GM21447 (cell line): ENCODE measurements around the gene MAPK1.
"Not testable (repeated sequence)": the region's sequence is repeated elsewhere in the genome, so short reads cannot be mapped to it uniquely, and the experiment has no call there.

ENCODE experiments used
- ATAC-seq: cut with Tn5 transposase; IDR thresholded peaks from one replicate; pipeline ENCODE4 v1.9.1; 2021; ENCODE audit not compliant: unreplicated experiment

Gene MAPK1

DNA sequence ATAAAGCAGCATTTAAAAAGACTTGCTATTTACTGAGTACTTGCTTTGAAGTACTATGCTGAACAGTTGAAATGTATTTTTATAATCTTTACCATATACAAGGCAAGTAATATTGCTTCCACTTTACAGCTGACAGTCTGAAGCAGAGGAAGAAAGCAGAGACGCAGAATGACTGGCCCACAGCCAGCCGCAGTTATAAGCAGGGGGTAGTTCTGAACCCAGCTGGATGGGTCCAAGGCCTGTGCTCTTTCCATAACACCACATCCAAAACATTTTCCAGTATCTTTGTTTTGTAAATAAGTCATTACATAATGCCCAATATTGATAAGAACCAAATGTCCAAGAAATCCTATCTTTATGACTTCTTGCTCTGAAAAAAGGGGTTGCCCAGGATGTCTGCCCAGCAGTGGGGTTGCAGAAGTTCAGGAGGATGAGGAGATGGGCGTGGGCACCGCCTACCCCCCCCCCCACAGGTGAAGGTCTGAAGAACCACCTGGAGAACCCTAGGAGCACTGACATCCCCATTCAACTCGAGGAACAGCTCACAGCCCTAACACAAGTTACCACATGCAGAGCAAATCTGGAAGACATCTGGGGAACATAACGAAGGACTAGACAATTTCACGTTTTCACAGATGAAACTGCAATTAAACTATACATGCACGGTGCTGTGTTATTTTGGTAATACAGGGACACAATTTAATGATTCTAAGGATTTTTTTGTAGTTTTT lies 107.6 kb downstream of the MAPK1 start:
- no peak for ATAC-seq

DNA sequence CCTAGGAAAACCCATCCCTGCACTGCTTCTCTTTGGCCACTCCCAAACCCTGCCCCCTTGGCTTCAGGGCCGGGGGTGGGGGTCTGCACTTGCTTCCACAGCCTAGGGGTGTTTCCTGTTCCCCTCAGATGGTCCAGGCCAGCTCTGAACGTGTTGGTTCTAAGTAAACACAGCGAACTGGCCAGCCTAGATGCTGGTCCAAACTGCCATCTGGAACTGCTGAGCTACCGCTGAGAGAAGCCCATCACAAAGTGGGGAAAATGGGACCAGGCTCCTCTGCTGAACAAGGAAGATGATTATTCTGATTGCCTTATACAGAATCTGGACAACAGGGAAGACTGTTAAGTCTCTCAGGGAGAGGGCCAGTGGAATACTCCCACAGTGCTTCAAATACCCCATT lies 108.4 kb downstream of the MAPK1 start:
- ATAC-seq, result no peak

DNA sequence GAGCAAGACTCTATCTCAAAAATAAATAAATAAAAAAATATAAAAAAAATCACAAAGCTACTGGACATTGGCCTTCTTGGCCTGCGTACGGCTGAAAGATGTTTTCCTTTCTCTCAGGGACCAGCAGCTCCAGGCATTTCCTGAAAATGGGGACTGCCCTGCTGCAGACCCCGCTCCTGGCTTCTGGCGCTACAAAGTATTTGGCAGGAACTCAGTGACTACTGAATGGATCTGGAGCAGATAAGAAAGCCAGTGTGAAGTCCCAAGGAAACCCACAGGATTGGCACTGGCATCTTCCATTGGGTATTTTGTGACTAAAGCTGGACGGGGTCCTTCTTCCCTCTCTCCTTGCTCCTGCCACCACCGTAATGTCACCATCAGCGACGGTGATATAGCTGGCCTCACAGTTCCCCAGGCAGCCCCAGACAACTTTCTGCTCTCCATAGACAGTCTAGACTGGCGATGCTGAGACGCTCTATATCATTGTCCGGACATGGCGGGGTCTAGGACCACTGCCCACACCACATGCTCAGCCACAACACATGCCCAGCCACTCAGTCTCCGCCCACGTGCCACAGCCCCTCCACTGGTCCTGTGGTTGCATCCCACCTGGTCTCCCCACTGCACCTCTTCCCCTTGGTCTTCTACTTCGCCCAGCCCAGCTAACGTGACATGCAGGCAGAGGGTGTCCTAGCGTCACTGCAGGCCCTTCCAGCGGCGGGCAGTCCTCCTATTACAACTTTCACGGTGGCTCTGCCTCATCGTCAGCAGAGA lies 109.2 kb downstream of the MAPK1 start:
- no peak for ATAC-seq

DNA sequence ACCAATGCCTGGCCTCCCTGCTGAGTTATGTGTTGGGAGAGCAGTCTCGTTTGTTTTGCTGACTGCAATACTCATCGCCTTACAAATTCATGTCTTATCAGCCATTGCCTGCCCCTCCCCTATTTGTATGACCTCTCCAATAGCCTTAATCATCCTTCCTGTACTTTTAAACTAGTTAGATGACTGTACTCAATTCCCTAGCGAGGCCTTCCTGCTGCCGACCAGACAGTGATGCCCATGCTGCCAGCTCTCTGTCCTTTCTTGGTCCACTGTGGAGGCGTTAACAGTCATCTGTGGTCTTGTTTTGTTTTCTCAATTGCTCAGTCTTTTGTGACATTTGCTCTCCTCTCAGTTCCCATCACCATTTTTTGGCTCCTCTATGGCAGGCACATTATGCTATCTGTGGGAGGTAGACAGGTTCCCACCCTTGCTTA lies 111.6 kb downstream of the MAPK1 start:
- ATAC-seq, result no peak

DNA sequence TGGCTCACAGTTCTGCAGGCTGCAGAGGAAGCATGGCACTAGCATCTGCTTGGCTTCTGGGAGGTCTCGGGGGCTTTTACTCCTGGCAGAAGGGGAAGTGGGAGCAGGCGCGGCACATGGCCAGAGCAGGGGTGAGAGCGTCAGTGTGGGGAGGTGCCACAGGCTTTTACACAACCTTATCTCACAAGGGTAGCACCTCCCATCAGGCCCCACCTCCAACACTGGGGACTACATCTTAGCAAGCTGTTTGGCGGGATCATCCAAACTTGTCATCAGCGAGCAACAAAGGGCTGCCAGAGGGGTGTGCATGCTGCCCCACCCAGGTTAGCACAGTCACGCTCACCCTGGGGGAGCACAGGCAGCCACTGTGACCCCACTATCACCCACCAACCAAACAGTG lies 112.9 kb downstream of the MAPK1 start:
- no peak for ATAC-seq

DNA sequence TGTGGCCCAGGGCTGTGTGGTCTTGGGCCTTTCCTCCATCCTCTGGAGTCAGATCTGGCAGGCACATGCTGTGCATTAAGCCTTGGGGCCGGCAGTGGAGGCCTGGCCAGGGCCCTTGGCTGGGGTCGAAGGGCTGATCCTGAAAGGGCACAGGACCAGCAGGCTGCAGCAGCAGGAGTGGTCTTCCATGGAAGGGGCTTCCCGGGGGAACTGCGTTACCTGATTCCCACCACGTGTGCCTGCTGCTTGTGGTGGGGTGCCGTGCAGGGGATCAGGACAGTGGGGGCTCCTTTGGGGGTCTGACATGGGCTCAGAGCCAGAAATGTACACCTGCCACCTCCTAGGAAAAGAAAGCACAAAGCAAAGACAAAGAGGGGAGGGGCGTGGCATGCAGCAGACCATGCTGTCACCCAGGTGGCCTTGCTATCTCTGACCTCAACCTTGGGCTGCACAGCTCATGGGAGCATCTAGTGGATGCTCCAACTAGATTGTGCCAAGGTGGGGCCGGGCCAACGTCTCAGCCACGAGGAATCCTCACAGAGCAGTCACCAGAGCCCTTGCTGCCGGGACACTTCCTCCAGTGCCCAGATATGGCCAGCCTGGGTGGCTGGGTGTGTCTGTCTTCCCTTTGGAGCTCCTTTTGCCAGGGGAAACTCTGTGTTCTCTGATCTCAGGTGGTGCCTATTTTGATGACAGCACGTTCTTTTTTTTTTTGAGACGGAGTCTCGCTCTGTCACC lies 113.9 kb downstream of the MAPK1 start:
- no peak for ATAC-seq

DNA sequence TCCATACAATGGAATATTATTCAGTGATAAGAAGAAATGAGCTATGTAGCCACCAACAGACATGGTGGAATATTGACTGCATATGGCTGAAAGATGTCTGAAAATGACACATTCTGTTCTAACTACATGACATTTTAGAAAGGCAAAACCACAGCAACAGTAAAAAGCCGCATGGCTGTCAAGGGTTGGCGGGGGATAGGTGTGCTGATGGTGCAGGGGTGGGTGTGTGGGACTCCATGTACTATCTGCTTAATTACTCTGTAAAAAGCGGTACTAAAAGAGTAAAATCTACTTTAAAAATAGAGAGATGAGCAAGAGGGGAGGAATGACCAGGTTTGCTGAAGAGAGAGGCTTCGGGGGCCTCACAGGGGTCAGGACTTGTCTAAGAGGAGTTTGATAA lies 115.2 kb downstream of the MAPK1 start:
- ATAC-seq, result no peak

DNA sequence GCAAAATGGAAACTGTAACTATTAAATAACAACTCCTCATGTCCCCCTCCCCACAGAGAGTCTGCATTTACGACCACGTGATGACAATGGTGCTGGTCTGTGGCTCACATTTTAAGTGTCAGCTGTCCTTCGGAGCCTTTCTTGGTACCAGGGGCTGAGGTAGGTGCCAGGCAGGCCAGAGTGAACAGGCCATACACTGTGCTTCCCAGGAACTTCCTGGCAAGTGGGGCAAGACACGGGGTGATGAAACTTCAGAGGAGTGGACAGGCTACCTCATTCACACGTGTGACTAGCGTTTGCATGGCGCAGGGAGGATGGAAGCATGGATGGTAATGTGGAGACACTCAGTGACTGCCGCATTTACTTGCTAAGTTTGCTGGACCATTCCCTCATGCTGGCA lies 121.5 kb downstream of the MAPK1 start:
- no peak for ATAC-seq

DNA sequence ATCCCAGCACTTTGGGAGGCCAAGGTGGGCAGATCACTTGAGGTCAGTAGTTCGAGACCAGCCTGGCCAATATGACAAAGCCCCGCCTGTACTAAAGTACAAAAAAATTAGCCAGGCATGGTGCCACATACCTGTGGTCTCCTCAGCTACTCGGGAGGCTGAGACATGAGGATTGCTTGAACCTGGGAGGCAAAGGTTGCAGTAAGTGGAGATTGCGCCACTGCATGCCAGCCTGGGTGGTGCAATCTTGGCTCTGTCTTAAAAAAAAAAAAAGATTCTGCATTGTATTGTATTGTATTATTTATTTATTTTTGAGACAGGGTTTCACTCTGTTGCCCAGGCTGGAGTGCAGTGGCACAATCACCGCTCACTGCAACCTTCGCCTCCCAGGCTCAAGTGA lies 122.5 kb downstream of the MAPK1 start:
- not testable (repeated sequence) for ATAC-seq

DNA sequence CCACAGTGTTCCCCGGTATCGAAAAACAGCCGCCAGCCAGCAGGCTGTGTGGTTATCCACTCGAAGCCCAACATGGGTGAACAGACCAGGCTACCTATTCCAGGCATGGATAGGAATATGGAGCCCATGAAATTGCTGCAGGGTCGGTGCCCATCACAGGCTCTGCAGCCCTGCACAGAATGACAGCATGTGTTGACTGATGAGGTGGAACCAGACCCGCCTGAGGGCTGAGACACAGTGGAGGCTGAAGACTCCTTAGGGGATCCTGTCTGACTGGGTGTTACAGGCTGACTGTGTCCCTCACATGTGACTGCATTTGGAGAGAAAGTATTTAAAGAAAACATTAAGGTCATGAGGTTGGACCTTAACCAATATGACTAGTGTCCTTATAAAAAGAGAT lies 125.7 kb downstream of the MAPK1 start:
- ATAC-seq, result no peak

DNA sequence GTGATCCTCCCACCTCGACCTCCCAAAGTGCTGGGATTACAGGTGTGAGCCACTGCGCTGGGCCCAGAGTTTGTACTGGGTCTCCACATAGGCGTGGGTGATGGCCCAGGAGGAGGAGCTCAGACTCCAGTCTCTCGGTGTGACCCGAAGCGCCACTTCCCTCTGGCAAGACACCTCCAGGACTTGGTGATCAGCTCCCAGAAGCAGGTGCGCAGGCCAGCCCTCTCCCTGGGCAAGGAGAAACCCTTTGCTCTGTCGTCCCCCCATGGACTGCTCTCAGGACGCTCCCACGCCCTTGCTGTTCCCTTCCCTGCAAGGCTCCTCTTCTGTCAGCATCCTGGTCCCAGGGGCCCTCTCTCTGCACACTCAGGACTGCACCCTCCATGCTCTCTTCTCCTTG lies 126.4 kb downstream of the MAPK1 start:
- no peak for ATAC-seq

DNA sequence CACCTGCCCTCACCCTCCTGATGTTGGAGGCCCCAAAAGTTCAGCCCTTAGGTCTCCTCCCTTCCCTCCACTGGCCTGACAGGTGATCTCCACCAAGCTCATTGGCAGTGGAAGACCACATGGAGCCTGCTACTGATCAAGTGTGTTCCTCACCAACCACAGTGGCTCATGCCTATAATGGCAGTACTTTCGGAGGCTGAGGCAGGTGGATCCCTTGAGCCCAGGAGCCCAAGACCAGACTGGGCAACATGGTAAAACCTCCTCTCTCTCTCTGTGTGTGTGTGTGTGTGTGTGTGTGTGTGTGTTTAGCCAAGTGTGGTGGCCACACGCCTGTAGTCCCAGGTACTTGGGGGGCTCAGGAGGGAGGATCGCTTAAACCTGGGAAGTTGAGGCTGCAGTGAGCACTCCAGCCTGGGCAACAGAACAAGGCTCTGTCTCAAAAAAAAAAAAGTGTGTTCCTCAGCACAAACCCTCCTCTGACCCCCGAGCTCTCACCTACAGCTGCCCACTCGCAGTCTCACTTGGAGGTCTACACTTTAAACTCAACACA lies 127.5 kb downstream of the MAPK1 start:
- no peak for ATAC-seq

DNA sequence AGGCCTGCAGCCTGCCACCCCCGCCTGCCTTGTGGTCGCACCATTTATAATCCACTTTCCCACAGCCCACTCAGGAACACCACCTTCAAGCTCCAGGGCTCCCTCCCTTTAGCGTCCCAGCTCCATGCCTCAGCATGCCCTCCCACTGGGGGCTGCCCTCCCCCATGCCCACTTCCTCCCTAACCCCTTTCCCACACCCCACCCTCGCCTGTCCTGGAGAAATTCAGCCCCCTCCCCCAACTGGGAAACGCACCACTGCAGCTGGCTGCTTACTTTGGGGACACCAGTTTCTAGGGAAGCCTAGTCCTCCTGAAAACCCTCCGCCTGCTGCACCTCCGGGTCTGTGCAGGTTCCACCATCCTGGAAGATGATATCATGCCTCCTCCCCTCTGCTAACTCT lies 128.5 kb downstream of the MAPK1 start:
- ATAC-seq, result no peak

DNA sequence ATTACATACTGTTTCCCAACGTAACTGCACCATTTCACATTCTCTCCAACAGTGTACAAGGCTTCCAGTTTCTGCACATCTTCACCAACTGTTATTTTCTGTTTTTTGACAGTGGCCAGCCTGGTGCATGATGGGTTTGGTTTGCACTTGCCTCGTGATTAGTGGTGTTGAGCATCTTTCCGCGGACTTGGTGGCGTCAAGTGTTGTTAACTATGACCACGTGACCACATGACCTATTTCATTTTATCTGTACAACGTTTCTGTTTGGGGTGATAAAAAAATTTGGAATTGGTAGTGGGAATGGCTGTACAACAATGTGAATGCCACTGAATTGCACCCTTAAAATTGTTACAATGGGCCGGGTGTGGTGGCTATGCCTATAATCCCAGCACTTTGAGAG lies 129.4 kb downstream of the MAPK1 start:
- ATAC-seq, result no peak

DNA sequence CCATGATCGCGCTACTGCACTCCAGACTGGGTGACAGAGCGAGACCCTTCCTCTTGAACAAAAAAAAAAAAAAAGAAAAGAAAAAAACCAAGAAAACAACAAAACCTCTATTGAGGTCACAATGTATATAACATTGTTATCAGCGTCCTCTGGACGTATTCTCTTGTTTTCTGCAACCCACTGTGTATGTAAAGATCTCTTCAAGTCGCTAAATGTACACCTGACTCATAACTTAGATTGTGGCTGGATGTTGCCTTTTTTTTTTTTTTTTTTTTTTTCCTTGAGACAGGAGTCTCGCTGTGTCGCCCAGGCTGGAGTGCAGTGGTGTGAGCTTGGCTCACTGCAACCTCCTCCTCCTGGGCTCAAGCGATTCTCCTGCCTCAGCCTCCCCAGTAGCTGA lies 130.5 kb downstream of the MAPK1 start:
- ATAC-seq, result no peak

DNA sequence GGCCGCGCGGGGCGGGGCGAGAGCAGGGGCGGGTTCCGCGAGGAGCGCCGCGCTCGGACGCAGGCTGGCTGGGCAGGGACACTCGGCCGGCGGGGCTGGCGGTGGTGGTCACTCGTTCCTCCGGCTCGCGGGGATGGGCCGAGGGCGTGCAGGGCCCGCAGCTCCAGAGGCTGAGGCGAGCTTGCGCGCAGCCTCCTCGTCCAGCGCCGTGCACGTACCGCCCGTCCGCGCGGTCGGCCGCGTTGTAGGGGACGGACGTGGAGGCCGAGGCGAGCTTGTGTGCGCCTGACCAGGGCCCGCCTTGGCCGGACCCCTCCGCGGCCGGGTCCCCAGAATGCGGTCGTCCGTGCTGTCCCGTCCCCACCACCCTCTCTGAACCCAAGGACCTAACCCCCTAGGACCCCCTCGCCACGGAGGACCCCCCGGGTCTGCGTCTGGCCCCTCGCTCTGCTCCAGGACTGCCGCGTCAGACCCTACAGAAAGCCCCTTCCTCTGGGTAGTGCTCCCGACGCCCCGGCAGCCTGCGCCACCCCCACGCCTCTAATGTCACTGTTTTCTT lies 131.3 kb downstream of the MAPK1 start:
- no peak for ATAC-seq

DNA sequence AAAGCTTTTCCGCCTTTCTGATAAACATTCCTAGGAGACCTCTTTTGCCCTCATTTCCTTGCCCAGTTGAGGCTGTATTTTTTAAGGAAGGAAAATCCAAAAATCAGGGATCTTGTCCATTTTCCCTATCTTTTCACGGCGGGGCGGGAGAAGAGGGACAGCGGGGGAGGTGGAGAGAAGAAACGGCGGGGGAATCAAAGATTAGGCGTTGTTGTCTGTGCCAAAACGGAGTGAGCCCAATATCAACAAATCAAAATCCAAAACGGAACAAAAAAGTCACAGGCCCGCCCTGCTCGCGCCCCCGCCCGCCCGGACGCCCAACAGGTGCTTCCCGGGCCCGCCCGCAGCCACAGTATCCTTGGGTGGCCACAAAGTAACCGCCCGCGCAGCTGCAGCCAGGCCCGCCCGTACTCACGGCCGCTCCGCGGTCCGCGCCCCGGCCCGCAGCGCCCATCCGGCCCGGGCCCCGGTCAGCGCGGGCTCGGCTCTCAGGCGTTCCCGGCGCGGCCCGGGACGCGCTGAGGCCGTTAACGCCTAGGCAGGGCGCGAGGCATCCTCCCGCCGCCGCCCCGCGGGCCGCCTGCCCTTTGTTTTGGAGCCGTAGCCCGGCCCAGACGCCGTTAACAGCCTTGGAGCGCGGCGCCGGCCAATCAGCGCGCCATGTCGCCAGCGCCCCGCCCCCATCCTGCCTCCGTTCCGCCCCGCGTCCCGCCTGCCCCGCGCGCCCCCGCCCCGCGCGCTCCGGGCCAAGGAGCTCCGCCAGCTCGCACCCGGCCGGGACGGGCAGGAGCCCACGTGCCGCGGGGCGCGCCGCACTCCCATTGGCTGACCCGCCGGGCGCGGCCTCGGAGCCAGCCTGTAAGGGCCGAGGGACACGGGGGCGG lies 132.0 kb downstream of the MAPK1 start, which contains the start of gene YPEL1:
Gene YPEL1 (minus strand): TSS at position 595 of the 884 bp plus-strand sequence. CDS start 25,050 bp downstream, outside the sequence.
- ATAC-seq, result peak; percentile 72

DNA sequence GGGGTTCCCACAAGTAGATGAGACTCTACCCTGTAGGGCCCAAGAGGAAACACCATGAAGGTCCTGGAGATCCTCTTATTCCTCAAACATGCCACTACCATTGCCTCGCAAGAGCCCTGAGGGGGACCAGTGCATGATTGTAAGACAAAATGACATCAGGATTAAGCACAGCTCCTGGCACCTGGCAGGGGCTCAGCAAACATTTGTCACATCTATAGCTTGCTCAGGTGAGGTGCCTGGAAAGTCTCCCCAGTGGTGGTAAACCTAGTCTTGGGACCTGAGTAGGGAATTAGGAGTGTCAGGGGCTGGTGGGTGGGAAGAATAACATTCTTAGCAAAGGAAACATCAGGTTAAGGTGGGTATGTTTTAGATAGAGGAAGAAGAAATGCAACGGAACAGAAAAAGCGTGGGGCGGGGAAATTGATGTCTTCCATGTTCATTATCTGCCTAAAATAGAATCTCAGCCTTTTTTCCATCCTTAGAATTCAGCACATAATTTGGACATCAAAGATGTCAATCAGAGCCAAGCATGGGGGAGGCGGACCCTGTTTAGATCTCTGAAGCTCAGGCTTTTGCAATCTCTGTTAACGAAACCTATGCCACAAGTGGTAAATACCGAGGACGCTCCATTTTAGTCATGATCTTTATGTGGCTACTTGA lies 132.8 kb downstream of the MAPK1 start:
- ATAC-seq, result no peak

DNA sequence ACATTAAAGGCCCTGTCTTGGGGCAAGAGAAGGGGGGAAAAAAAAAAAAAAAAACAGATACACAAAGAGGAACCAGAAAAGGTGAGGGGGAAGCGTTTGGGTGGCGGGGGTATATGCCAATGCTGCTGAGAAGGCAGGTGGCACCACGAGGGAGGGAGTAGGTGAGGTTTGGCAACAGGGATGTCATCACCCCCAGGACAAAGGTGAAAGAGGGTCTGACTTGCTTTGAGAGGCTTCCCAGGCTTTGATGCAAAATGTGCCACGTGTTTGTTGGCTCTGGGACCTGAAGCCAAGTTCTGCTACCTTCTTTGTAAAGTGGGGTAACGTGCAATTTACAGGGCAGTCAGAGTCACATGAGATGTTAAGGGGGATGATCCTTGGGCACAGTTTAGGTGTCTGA lies 135.9 kb downstream of the MAPK1 start:
- no peak for ATAC-seq
